SJSA1 (cell line): ENCODE measurements around the gene SLC16A2. TPM values are rescaled to one million over a fixed set of nuclear protein-coding genes. Genes with fewer than 3 reads are reported as not detected.
"Not testable (repeated sequence)": the region's sequence is repeated elsewhere in the genome, so short reads cannot be mapped to it uniquely, and the experiment has no call there.

Experiments
- DNase-seq, 2 experiments: peaks; one replicate each; pipeline ENCODE4 v3.0.0-alpha.2; 2015 to 2020; ENCODE audit warnings: low spot score in 2 of 2, low read depth in 1 of 2
- H3K27ac ChIP-seq: fragments of 250-450 bp; sonication (Bioruptor Pico); 2 replicates; pipeline ENCODE4 v1.5.1; 2020; ENCODE audit warnings: mild to moderate bottlenecking, moderate library complexity
- H3K27me3 ChIP-seq: fragments of 250-450 bp; sonication (Bioruptor Pico); replicated peaks from 2 replicates; pipeline ENCODE4 v1.5.1; 2020; ENCODE audit warnings: mild to moderate bottlenecking, moderate library complexity
- H3K36me3 ChIP-seq: fragments of 250-450 bp; sonication (Bioruptor Pico); 2 replicates; pipeline ENCODE4 v1.5.1; 2020; ENCODE audit warnings: mild to moderate bottlenecking
- H3K4me1 ChIP-seq: fragments of 250-450 bp; sonication (Bioruptor Pico); replicated peaks from 2 replicates; pipeline ENCODE4 v1.6.1; 2021; ENCODE audit warnings: mild to moderate bottlenecking
- H3K4me3 ChIP-seq: fragments of 250-450 bp; sonication (Bioruptor Pico); 2 replicates; pipeline ENCODE4 v1.5.1; 2020; ENCODE audit warnings: mild to moderate bottlenecking
- H3K9me3 ChIP-seq: fragments of 250-450 bp; sonication (Bioruptor Pico); replicated peaks from 2 replicates; pipeline ENCODE4 v1.5.1; 2020; ENCODE audit warnings: mild to moderate bottlenecking
- total RNA-seq: library from RNA; depleted of rRNA; stranded (reverse); fragments of >200 nt; shearing (Covaris generic); gene quantifications from 2 replicates; pipeline ENCODE4 v1.2.3, GENCODE V29; 2014

SLC16A2 gene
- total RNA-seq, 1 experiment from 2014 or later, result 14.1 TPM

- Histone ChIP-seq H3K4me1 (no peaks in the 10 kb centered on the region), H3K36me3 (no peaks in the 10 kb centered on the region), H3K4me3 (no peak overlapping the region), H3K27me3 (no peaks in the 10 kb centered on the region), H3K27ac (no peak overlapping the region), H3K9me3 (no peaks in the 10 kb centered on the region)
- DNase-seq, result no peak
Measured at GRCh38 chrX:74505437-74505836, 84.1 kb downstream of the SLC16A2 start.

- H3K27ac ChIP-seq, result no peak overlapping the region
- no peaks in the 10 kb centered on the region for H3K4me1 ChIP-seq
- no peaks in the 10 kb centered on the region for H3K36me3 ChIP-seq
- H3K4me3 ChIP-seq, result no peak overlapping the region
- no peaks in the 10 kb centered on the region for H3K27me3 ChIP-seq
- H3K9me3 ChIP-seq, result no peaks in the 10 kb centered on the region
- DNase-seq, result no peak
Measured at GRCh38 chrX:74506317-74507115, 85.2 kb downstream of the SLC16A2 start.

DNA sequence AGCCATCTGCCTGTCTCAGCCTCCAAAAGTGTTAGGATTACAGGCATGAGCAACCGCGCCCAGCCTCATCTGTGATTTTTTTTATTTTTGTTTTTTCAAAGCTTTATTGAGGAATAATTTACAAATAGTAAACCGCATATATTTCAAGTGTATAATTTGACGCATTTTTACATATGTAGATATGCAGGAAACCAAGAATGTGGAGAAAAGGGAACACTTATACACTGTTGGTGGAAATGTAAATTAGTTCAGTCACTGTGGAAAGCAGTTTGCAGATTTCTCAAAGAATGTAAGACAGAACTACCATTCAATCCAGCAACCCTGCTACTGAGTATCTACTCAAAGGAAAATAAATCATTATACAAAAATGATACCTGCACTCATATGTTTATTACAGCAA is 85.9 kb downstream of the SLC16A2 start:
- H3K4me3 ChIP-seq, result no peak overlapping the region
- H3K27ac ChIP-seq, result no peak overlapping the region
- H3K4me1 ChIP-seq, result no peaks in the 10 kb centered on the region
- DNase-seq, result no peak
- H3K9me3 ChIP-seq, result no peaks in the 10 kb centered on the region
- H3K36me3 ChIP-seq, result no peaks in the 10 kb centered on the region
- no peaks in the 10 kb centered on the region for H3K27me3 ChIP-seq

- H3K27ac ChIP-seq, result no peak overlapping the region
Measured at GRCh38 chrX:74509989-74510388, 88.7 kb downstream of the SLC16A2 start.

DNA sequence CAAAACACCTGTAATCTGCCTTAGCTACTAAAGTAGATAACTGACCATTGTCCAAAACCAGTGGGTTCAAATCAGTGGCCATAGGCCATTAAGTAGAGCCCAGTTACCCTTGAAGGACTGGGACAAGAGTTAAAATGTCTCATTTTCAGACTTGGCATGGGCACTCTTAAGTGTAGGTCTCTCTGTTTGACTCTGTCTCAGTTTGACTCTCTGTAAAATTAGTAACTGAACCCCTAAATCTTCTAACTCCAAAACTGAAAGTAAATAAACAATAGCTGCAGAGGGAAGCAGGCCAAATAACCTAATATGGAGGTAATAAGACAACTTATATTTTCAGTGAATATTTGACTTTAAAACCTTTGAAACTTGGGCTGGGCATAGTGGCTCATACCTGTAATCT is 89.1 kb downstream of the SLC16A2 start:
- DNase-seq, result no peak
- Histone ChIP-seq H3K4me3 (no peak overlapping the region), H3K9me3 (no peaks in the 10 kb centered on the region), H3K27ac (no peak overlapping the region), H3K4me1 (peaks cover 6% of the 10 kb centered on the region), H3K36me3 (no peaks in the 10 kb centered on the region), H3K27me3 (no peaks in the 10 kb centered on the region)

More at GRCh38 chrX:74509989-74510388, 88.7 kb downstream of the SLC16A2 start:
- DNase-seq, result no peak
- H3K4me3 ChIP-seq, result no peak overlapping the region
- H3K27me3 ChIP-seq, result no peaks in the 10 kb centered on the region
- H3K36me3 ChIP-seq, result no peaks in the 10 kb centered on the region
- H3K9me3 ChIP-seq, result no peaks in the 10 kb centered on the region
- peaks cover 6% of the 10 kb centered on the region for H3K4me1 ChIP-seq

- no peaks in the 10 kb centered on the region for H3K36me3 ChIP-seq
Measured at GRCh38 chrX:74511704-74512103, 90.4 kb downstream of the SLC16A2 start.

GRCh38 chrX:74514384-74514783 is 93.1 kb downstream of the SLC16A2 start:
- Histone ChIP-seq H3K4me1 (peaks cover 6% of the 10 kb centered on the region), H3K27me3 (no peaks in the 10 kb centered on the region), H3K27ac (no peak overlapping the region), H3K9me3 (no peaks in the 10 kb centered on the region), H3K4me3 (no peak overlapping the region), H3K36me3 (no peaks in the 10 kb centered on the region)
- DNase-seq, result peak; percentile 19 to 43

More at GRCh38 chrX:74511704-74512103, 90.4 kb downstream of the SLC16A2 start:
- Histone ChIP-seq H3K4me1 (peaks cover 6% of the 10 kb centered on the region), H3K27me3 (no peaks in the 10 kb centered on the region), H3K27ac (no peak overlapping the region), H3K9me3 (no peaks in the 10 kb centered on the region), H3K4me3 (no peak overlapping the region)
- no peak for DNase-seq

GRCh38 chrX:74515356-74515755 is 94.1 kb downstream of the SLC16A2 start:
- Histone ChIP-seq H3K27ac (no peak overlapping the region), H3K9me3 (no peaks in the 10 kb centered on the region), H3K4me1 (peaks cover 6% of the 10 kb centered on the region), H3K36me3 (no peaks in the 10 kb centered on the region), H3K27me3 (no peaks in the 10 kb centered on the region), H3K4me3 (no peak overlapping the region)
- DNase-seq, result no peak

GRCh38 chrX:74516013-74516412 is 94.7 kb downstream of the SLC16A2 start:
- H3K27me3 ChIP-seq, H3K27ac ChIP-seq, H3K36me3 ChIP-seq, DNase-seq, H3K4me1 ChIP-seq, H3K4me3 ChIP-seq, H3K9me3 ChIP-seq: not testable (repeated sequence)

GRCh38 chrX:74519870-74520269 is 98.6 kb downstream of the SLC16A2 start:
- no peaks in the 10 kb centered on the region for H3K27me3 ChIP-seq
- H3K4me1 ChIP-seq, result no peaks in the 10 kb centered on the region
- H3K9me3 ChIP-seq, result no peaks in the 10 kb centered on the region
- no peak for DNase-seq
- no peak overlapping the region for H3K27ac ChIP-seq
- no peaks in the 10 kb centered on the region for H3K36me3 ChIP-seq
- H3K4me3 ChIP-seq, result no peak overlapping the region

GRCh38 chrX:74520291-74520690 is 99.0 kb downstream of the SLC16A2 start:
- Histone ChIP-seq H3K4me3 (no peak overlapping the region), H3K4me1 (no peaks in the 10 kb centered on the region), H3K9me3 (no peaks in the 10 kb centered on the region), H3K27me3 (no peaks in the 10 kb centered on the region), H3K36me3 (no peaks in the 10 kb centered on the region), H3K27ac (no peak overlapping the region)
- DNase-seq, result no peak

DNA sequence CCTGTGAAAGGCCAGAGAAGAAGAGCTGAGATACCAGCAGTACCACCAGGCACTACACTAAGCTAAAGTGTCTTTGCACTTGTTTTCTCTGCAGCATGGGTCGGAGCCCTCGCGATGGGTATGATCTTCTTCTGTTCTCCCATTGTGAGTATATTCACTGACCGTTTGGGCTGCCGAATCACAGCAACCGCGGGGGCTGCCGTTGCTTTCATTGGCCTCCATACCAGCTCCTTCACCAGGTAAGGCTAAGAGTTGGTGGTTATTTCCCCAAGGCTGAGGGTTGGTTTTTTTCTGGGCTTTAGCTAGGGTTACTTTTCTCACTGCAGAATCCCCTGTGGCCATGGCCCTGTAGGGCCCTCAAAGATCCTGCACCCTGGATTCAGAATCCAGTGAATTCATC is 99.6 kb downstream of the SLC16A2 start:
- H3K4me1 ChIP-seq, result no peaks in the 10 kb centered on the region
- no peaks in the 10 kb centered on the region for H3K9me3 ChIP-seq
- no peaks in the 10 kb centered on the region for H3K27me3 ChIP-seq
- H3K36me3 ChIP-seq, result no peaks in the 10 kb centered on the region
- H3K27ac ChIP-seq, result no peak overlapping the region
- H3K4me3 ChIP-seq, result no peak overlapping the region
- no peak for DNase-seq

DNA sequence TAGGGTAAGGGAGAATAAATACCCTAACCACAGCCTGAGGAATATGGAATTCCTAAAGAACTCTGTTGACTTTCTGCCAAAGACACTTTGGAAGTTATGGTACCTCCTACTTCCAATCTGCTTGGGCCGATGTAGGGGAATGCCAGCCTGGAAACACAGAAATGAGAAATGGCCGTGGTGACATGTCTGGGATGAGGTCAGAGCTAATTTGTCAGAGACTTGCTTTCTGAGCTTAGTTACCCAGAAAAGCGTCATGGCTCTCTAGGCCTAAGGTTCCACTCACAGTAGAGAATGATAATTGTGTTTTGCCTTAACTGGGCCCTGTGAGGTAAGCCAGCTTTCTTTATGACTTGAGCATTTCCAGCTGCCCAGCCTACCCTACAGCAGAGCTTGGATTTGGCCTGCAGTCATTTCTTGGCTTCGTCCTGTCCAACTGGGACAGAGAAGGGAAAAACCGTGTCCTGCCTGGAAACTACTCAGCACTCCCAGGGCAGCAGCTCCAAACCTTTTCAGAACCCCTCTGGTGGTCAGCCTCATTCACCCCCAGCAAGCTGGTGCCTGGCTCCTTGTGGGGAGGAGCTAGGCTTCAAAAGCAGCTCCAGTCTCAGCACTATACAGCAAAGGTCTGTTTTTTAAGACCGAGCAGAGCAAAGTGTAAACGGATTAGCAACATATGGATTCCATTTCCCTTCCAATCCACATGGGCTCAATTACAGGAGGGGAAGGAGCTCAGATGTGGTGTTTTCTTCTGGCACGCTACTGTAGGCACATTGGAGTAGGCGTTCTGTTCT is 100.9 kb downstream of the SLC16A2 start:
- H3K27ac ChIP-seq, result no peak overlapping the region
- H3K4me3 ChIP-seq, result no peak overlapping the region
- no peaks in the 10 kb centered on the region for H3K27me3 ChIP-seq
- no peaks in the 10 kb centered on the region for H3K36me3 ChIP-seq
- no peaks in the 10 kb centered on the region for H3K9me3 ChIP-seq
- no peak for DNase-seq
- H3K4me1 ChIP-seq, result no peaks in the 10 kb centered on the region

DNA sequence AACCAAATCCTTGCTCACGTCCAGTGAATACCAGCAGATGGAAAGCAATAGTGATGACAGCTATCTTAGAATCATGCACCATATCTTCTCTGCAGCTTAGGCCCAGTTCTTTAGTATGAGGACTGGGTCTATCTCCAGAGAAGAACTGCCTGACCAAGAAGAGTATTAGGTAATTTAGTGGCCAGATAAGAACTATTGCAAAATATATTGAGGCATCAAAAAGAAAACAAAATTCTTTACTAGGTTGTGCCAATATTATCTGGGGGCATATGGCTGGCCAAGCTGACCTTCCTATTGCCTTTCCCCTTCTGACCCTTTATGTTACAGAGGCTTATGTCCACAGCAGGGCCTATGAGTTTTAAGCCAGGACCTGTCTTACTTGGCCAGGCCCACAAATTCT is 101.9 kb downstream of the SLC16A2 start:
- DNase-seq, result no peak
- Histone ChIP-seq H3K4me1 (no peaks in the 10 kb centered on the region), H3K27me3 (no peaks in the 10 kb centered on the region), H3K9me3 (no peaks in the 10 kb centered on the region), H3K27ac (no peak overlapping the region), H3K4me3 (no peak overlapping the region), H3K36me3 (no peaks in the 10 kb centered on the region)
